IPS-NIHi11 (cell line): Measurements from ENCODE around the gene NF1.
"Not testable (repeated sequence)": the region's sequence is repeated elsewhere in the genome, so short reads cannot be mapped to it uniquely, and the experiment has no call there.

ENCODE experiments used
- DNase-seq: peaks from one replicate; pipeline ENCODE4 v3.0.0; 2012; ENCODE audit warnings: mixed read lengths, low spot score

The NF1 gene

GRCh38 chr17:31328160-31328535 lies 233.4 kb downstream of the NF1 start:
- no peak for DNase-seq

DNA sequence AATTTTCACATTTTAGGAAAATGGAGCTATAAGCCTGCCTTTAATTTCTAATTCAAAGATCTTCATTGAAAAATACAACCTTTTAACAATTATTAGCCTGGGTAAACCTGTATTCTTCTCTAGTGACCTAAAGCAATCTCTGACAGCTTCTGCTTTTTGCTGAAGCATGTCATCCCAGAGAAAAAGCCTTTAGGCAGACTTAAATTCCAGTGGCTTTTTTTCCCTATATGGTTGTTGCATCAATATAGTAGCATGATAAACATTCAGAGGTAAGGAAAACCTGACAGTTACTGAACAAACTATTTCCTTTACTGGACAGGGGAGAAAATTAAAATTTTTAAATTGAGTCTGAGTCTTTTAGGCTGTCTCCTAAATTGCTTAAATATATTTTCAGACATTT lies 234.4 kb downstream of the NF1 start:
- DNase-seq, result no peak

DNA sequence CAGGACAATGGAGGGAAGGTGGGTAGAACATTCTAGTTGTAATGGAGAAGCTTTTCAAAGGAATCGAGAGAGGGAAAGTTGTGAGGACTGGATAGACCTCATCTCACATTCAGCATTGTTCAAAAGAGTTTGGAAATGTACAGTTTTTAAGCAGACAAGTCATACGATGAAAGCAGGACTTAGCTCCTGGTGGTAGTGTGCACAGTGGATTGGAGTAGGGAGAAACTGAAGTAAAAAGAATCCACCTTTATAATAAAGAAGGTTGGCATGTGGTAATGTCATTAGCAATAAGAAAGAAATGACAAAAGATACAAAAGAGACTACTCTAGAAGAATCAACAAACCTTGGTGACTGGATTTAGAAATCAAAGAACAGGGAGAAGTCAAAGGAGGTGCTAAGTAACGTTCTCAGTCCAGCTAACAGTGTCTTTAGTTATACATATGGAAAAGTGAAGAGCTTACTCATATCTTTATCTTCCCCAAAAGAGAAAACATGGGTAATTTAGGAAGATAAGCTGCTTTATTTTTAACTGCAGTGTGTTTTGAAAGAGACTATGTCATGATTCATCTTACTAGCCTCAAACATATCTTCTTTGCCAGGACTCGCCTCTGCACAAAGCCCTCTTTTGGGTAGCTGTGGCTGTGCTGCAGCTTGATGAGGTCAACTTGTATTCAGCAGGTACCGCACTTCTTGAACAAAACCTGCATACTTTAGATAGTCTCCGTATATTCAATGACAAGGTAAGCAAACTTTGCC lies 245.3 kb downstream of the NF1 start:
- peak; percentile 31 for DNase-seq

DNA sequence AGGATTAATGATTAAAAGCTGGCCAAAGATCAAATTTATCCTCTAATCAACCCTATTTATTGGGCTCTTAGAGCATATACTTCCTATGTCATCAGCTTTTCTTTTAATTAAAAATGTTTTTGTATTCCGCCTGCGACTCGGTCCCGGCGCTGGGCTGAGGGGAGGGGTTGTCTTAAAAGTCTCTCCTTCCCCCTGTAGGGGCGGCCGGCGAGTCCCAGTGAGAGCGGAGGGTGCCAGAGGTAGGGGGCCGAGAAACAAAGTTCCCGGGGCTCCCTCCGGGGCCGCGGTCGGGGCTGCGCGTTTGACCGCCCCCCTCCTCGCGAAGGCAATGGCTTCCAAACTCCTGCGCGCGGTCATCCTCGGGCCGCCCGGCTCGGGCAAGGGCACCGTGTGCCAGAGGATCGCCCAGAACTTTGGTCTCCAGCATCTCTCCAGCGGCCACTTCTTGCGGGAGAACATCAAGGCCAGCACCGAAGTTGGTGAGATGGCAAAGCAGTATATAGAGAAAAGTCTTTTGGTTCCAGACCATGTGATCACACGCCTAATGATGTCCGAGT lies 250.5 kb downstream of the NF1 start:
- not testable (repeated sequence) for DNase-seq

- no peak for DNase-seq
Measured at GRCh38 chr17:31349454-31349853, 254.7 kb downstream of the NF1 start.

DNA sequence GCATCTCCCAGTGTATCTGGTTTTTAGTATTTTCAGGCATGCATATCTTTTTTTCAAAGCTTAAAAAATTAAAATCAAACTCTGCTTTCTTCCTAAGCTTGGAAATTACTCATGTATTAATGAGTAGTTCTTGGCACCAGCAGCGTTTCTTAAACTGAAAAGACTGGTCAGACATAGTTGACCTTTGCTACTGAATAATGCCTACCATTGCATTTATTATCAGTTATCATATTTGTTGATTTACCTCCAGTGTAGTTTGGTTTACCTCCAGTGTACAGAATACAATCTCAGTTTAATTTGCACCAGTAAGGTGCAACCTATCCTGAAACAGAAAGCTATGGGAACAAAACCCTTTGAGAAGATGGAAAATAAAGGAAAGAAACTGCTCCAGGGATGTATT lies 261.2 kb downstream of the NF1 start:
- DNase-seq, result no peak

GRCh38 chr17:31357091-31357490 lies 262.3 kb downstream of the NF1 start:
- DNase-seq, result no peak

- no peak for DNase-seq
Measured at GRCh38 chr17:31357839-31358394, 263.1 kb downstream of the NF1 start.

- no peak for DNase-seq
Measured at GRCh38 chr17:31364012-31364411, 269.2 kb downstream of the NF1 start.

- DNase-seq, result no peak
Measured at GRCh38 chr17:31366088-31366487, 271.3 kb downstream of the NF1 start.

GRCh38 chr17:31369266-31369665 lies 274.5 kb downstream of the NF1 start:
- no peak for DNase-seq

DNA sequence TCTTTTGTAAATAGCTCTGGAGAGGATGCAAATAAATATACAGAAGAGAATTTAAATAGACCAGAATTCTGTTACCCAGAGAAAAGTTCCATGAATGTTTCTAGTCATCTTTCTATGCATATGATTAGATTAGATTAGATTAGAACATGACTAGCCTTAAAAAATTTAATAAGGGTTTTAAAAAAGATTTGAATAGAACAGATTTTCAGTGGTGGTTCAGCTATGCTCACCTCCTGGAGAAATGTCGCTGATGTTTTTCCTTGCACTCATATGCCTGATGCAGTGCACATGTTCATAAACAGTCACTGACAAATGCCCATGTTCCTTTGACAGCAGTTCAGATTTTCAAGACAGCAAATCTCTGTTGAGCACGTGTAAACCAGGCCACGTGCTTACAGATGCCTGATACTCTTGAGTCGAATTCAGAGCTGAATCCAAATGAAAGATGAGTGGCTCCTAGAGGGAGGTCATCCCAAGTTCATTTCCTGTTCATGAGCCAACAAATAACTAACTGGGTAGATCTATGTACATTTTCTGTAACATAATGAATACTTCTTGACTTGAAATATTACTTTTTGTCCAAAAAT lies 276.8 kb downstream of the NF1 start:
- no peak for DNase-seq

GRCh38 chr17:31373150-31374093 lies 278.6 kb downstream of the NF1 start:
- peak; percentile 37 for DNase-seq

GRCh38 chr17:31374094-31374447 lies 279.3 kb downstream of the NF1 start:
- no peak for DNase-seq

GRCh38 chr17:31374503-31374902 lies 279.7 kb downstream of the NF1 start:
- DNase-seq, result no peak

- DNase-seq, result peak; percentile 41
Measured at GRCh38 chr17:31378638-31379037, 283.9 kb downstream of the NF1 start.

- DNase-seq, result no peak
Measured at GRCh38 chr17:31379597-31380205, 284.9 kb downstream of the NF1 start.

DNA sequence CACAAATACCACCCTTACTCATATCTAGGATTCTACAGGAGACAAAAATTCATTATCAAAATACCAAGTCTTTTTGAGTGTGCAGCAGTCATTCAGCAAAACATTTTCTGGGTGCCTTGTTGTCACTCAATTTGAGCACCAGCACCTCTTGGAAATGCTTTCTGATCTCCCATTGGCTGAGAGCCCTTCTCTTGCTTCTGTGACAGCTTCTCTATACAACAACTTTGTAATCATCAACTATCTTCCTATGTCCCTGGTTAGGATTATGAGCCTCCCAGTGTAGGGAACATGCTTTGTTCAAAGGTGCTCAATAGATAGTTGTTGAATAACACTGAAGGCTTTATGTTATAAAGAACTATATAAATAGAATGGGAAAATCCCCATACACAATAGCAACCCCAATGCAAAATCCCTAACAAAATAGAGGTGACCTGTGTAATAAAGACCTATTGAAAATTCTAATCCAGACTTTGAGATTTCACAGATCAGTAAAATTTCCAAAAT lies 286.4 kb downstream of the NF1 start:
- no peak for DNase-seq

- DNase-seq, result not testable (repeated sequence)
Measured at GRCh38 chr17:31382668-31383275, 288.0 kb downstream of the NF1 start.

DNA sequence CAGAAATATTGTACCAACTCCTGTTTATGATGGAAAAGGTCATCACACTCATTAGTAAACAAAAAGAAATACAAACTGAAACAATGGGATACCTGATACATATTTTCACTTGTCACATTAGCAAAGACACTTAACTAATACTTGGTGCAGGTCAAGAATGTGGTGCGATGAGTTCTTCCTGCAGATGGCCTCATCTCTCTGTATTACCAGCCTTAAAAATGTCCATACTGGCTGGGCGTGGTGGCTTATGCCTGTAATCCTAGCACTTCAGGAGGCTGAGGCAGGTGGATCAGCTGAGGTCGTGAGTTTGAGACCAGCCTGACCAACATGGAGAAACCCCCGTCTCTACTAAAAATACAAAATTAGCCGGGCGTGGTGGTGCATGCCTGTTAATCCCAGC lies 288.7 kb downstream of the NF1 start:
- DNase-seq, result not testable (repeated sequence)
